HL-60/S4 (cell line): ENCODE results near the gene PARVA.

Source experiments
- in situ Hi-C: fragments of 300-500 bp; cut with MboI; formaldehyde crosslinking; loops from 2 replicates; pipeline ENCODE4 v1.14.3; 2022; ENCODE audit warnings: low sequenced_read_pairs

The PARVA gene

GRCh38 chr11:12524865-12525264 is 147.5 kb downstream of the PARVA start:
- in situ Hi-C loops = no loop called here

- in situ Hi-C loops = no loop called here
Measured at GRCh38 chr11:12525466-12526055, 148.2 kb downstream of the PARVA start.

GRCh38 chr11:12526789-12527188 is 149.4 kb downstream of the PARVA start:
- in situ Hi-C loops = no loop called here

- in situ Hi-C loops = no loop called here
Measured at GRCh38 chr11:12528487-12528886, 151.1 kb downstream of the PARVA start.

- in situ Hi-C loops = no loop called here
Measured at GRCh38 chr11:12529041-12529440, 151.7 kb downstream of the PARVA start.

- in situ Hi-C loops = no loop called here
Measured at GRCh38 chr11:12529793-12530192, 152.4 kb downstream of the PARVA start.

- in situ Hi-C loops = no loop called here
Measured at GRCh38 chr11:12531020-12531419, 153.6 kb downstream of the PARVA start.

- in situ Hi-C loops = no loop called here
Measured at GRCh38 chr11:12531681-12532080, 154.3 kb downstream of the PARVA start.

- in situ Hi-C loops = no loop called here
Measured at GRCh38 chr11:12532580-12532979, 155.2 kb downstream of the PARVA start.

- in situ Hi-C loops = no loop called here
Measured at GRCh38 chr11:12534549-12534948, 157.2 kb downstream of the PARVA start.

GRCh38 chr11:12535321-12535720 is 157.9 kb downstream of the PARVA start:
- in situ Hi-C loops = no loop called here

GRCh38 chr11:12536566-12536965 is 159.2 kb downstream of the PARVA start:
- in situ Hi-C loops = no loop called here

GRCh38 chr11:12537778-12538401 is 160.5 kb downstream of the PARVA start:
- in situ Hi-C loops = no loop called here

GRCh38 chr11:12538889-12539421 is 161.6 kb downstream of the PARVA start:
- in situ Hi-C loops = no loop called here

- in situ Hi-C loops = no loop called here
Measured at GRCh38 chr11:12539572-12539971, 162.2 kb downstream of the PARVA start.

GRCh38 chr11:12540075-12540680 is 162.8 kb downstream of the PARVA start:
- in situ Hi-C loops = no loop called here

GRCh38 chr11:12540913-12541582 is 163.7 kb downstream of the PARVA start:
- in situ Hi-C loops = no loop called here

- in situ Hi-C loops = no loop called here
Measured at GRCh38 chr11:12541583-12542151, 164.3 kb downstream of the PARVA start.

GRCh38 chr11:12542186-12542935 is 165.0 kb downstream of the PARVA start:
- in situ Hi-C loops = no loop called here

- in situ Hi-C loops = no loop called here
Measured at GRCh38 chr11:12543596-12544415, 166.4 kb downstream of the PARVA start.
